C4-2B (cell line): ENCODE results near the gene WEE1.
A peak's percentile ranks its signal among the peaks of the same experiment; 100 is the strongest.

ENCODE experiments used
- CTCF ChIP-seq: fragments of 450-650 bp; conservative IDR thresholded peaks from 2 replicates; pipeline ENCODE4 v1.5.1; 2017; ENCODE audit warnings: mild to moderate bottlenecking
- ZFX ChIP-seq: fragments of 450-650 bp; IDR thresholded peaks from 2 replicates; pipeline ENCODE4 v1.6.1; 2017

- TF ChIP-seq CTCF (peak; percentile 96), ZFX (no peak)
Measured at GRCh38 chr11:9613118-9613829, 39.8 kb downstream of the WEE1 start.
